Skeletal muscle tissue (tissue), 4 donors: ENCODE data around the gene UBC. TPM values are rescaled to one million over a fixed set of nuclear protein-coding genes. Genes with fewer than 3 reads are reported as not detected.
"Not testable (repeated sequence)": the region's sequence is repeated elsewhere in the genome, so short reads cannot be mapped to it uniquely, and the experiment has no call there.

ENCODE experiments used
- H3K27ac ChIP-seq: one replicate; pipeline ENCODE4 v1.7.0; 2013; ENCODE audit warnings: mild to moderate bottlenecking, low read depth, low read length, inconsistent platforms
- H3K27me3 ChIP-seq, 3 donors: one replicate each; pipeline ENCODE4 v1.7.0; 2013; ENCODE audit warnings: low read length in 3 of 3; ENCODE audit not compliant: control insufficient read depth in 3 of 3, insufficient read depth in 3 of 3
- H3K36me3 ChIP-seq, 3 donors: one replicate each; pipeline ENCODE4 v1.7.0; 2013; ENCODE audit warnings: low read length in 3 of 3; ENCODE audit not compliant: control insufficient read depth in 3 of 3, insufficient read depth in 3 of 3
- H3K4me1 ChIP-seq, 3 donors: one replicate each; pipeline ENCODE4 v1.7.0; 2013; ENCODE audit warnings: low read length in 3 of 3, mild to moderate bottlenecking in 3 of 3; ENCODE audit not compliant: control insufficient read depth in 3 of 3, insufficient read depth in 3 of 3
- H3K4me3 ChIP-seq, 3 donors: one replicate each; pipeline ENCODE4 v1.7.0; 2013; ENCODE audit warnings: low read length in 3 of 3
- H3K9ac ChIP-seq, 3 donors: one replicate each; pipeline ENCODE4 v1.7.0; 2013; ENCODE audit warnings: low read length in 3 of 3, mild to moderate bottlenecking in 3 of 3, moderate library complexity in 2 of 3, low read depth in 1 of 3
- H3K9me3 ChIP-seq, 3 donors: one replicate each; pipeline ENCODE4 v1.7.0; 2013; ENCODE audit warnings: low read length in 3 of 3; ENCODE audit not compliant: control insufficient read depth in 3 of 3
- total RNA-seq: library from RNA; depleted of rRNA; stranded (reverse); fragments of >200 nt; gene quantifications from one replicate; pipeline ENCODE4 v1.2.3, GENCODE V29; 2014
- donor health status: Osteomylitis.

UBC gene
- total RNA-seq, 1 donor from 2014 or later, result 1,198 TPM

GRCh38 chr12:124916374-124917134, 2.1 kb upstream of the UBC start:
- H3K27me3 ChIP-seq, result no peaks in the 10 kb centered on the region
- peak overlapping the region; percentile 89 to 99 (median 93) for H3K4me3 ChIP-seq
- H3K9ac ChIP-seq, result peak overlapping the region; percentile 98 to 100 (median 99)
- peak overlapping the region; percentile 100 for H3K27ac ChIP-seq
- peaks cover 12 to 17% (median 17%) of the 10 kb centered on the region in 3 donors for H3K36me3 ChIP-seq
- H3K4me1 ChIP-seq, result peaks cover 40 to 60% (median 48%) of the 10 kb centered on the region in 3 donors
- no peaks in the 10 kb centered on the region for H3K9me3 ChIP-seq

DNA sequence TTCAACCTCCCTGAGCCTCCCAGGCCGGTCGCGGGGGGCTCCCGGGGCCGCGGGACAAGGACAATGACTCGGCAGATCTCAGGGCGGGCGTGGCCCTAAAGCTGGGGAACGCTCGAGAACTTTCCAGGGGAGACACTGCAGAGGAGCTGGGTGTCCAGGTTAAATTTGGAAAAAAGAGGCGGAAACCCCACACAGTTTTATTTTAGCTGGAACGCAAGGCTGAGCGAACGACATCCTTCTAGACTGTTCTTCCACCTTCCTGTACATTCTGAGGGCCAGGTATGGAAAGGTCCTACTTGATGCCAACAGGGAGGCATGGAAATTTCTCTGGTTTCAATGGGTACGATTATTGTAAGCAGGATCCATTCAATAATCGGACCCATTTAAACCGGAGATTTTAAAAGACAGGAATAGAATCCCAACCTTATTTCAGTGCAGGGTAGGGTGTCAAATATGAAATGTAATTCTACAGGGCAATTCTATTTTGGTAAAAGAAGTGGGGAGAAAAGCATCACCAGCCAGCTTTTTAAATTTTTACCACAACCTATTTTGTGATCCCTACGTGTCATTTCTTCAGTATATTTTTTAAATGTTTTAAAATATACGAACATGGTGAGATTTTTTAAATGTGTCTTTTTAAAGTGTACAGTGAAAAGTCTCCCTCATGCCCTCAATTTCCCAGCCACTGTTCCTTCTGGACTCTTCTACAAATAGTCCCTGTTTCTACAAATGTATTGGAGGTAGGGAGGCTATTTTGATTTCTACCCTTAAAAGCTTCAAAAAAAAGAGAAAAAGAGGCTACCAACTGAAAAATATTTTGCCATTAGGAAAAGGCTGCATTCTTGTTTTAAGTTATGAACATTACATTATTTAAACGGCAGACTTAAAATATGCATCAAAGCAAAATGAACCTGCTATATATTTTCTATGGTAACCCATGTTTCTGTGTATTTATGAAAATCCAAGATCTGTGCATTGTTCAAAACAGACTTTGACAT, 1.1 kb upstream of the UBC start:
- Histone ChIP-seq H3K9ac (peak overlapping the region; percentile 98 to 100 (median 99)), H3K27me3 (no peaks in the 10 kb centered on the region), H3K9me3 (no peaks in the 10 kb centered on the region), H3K4me1 (peaks cover 44 to 61% (median 52%) of the 10 kb centered on the region in 3 donors), H3K4me3 (peak overlapping the region; percentile 89 to 99 (median 93)), H3K36me3 (peaks cover 22 to 23% (median 23%) of the 10 kb centered on the region in 3 donors), H3K27ac (peak overlapping the region; percentile 100)

- Histone ChIP-seq H3K9me3 (no peaks in the 10 kb centered on the region), H3K27ac (peak overlapping the region; percentile 100), H3K4me3 (peak overlapping the region; percentile 93 to 99 (median 98)), H3K9ac (peak overlapping the region; percentile 99 to 100 (median 100)), H3K27me3 (no peaks in the 10 kb centered on the region), H3K4me1 (peaks cover 44 to 54% (median 48%) of the 10 kb centered on the region in 3 donors), H3K36me3 (peaks cover 23% of the 10 kb centered on the region in 3 donors)
Measured at GRCh38 chr12:124913474-124914391, 717 bp downstream of the UBC start.

DNA sequence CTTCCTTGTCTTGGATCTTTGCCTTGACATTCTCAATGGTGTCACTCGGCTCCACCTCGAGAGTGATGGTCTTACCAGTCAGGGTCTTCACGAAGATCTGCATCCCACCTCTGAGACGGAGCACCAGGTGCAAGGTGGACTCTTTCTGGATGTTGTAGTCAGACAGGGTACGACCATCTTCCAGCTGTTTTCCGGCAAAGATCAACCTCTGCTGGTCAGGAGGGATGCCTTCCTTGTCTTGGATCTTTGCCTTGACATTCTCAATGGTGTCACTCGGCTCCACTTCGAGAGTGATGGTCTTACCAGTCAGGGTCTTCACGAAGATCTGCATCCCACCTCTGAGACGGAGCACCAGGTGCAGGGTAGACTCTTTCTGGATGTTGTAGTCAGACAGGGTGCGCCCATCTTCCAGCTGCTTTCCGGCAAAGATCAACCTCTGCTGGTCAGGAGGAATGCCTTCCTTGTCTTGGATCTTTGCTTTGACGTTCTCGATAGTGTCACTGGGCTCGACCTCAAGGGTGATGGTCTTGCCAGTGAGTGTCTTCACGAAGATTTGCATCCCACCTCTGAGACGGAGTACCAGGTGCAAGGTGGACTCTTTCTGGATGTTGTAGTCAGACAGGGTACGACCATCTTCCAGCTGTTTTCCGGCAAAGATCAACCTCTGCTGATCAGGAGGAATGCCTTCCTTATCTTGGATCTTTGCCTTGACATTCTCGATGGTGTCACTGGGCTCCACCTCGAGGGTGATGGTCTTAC, 1.7 kb downstream of the UBC start:
- Histone ChIP-seq H3K36me3 (peaks cover 23% of the 10 kb centered on the region in 3 donors), H3K9ac (peak overlapping the region in 1 of 3 donors; percentile 28), H3K4me1 (peaks cover 36 to 44% (median 38%) of the 10 kb centered on the region in 3 donors), H3K4me3 (peak overlapping the region; percentile 93 to 99 (median 98))
- H3K27me3 ChIP-seq, H3K9me3 ChIP-seq, H3K27ac ChIP-seq: not testable (repeated sequence)

DNA sequence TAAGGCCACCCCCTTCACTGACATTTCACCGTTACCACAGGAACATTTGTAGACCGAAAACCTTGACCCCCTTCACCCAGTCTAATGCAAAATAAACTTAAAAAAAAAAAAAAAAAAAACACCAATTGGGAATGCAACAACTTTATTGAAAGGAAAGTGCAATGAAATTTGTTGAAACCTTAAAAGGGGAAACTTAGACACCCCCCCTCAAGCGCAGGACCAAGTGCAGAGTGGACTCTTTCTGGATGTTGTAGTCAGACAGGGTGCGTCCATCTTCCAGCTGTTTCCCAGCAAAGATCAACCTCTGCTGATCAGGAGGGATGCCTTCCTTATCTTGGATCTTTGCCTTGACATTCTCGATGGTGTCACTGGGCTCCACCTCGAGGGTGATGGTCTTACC, 2.9 kb downstream of the UBC start:
- Histone ChIP-seq H3K4me3 (peak overlapping the region; percentile 59 to 71 (median 65)), H3K27ac (peak overlapping the region; percentile 10), H3K4me1 (peaks cover 27 to 38% (median 32%) of the 10 kb centered on the region in 3 donors), H3K9ac (peak overlapping the region; percentile 61 to 74 (median 66)), H3K36me3 (peaks cover 23% of the 10 kb centered on the region in 3 donors)
- not testable (repeated sequence) for H3K27me3 ChIP-seq, H3K9me3 ChIP-seq

GRCh38 chr12:124910561-124911478, 3.6 kb downstream of the UBC start:
- H3K27me3 ChIP-seq, result no peaks in the 10 kb centered on the region
- H3K4me1 ChIP-seq, result peaks cover 22 to 33% (median 32%) of the 10 kb centered on the region in 3 donors
- no peaks in the 10 kb centered on the region for H3K9me3 ChIP-seq
- H3K4me3 ChIP-seq, result peak overlapping the region; percentile 59 to 71 (median 65)
- H3K9ac ChIP-seq, result peak overlapping the region; percentile 61 to 74 (median 66)
- H3K27ac ChIP-seq, result peak overlapping the region; percentile 10
- peaks cover 23% of the 10 kb centered on the region in 3 donors for H3K36me3 ChIP-seq

- H3K36me3 ChIP-seq, result peaks cover 23% of the 10 kb centered on the region in 3 donors
- H3K27ac ChIP-seq, result peak overlapping the region; percentile 10
- H3K9ac ChIP-seq, result peak overlapping the region in 1 of 3 donors; percentile 74
- no peaks in the 10 kb centered on the region for H3K9me3 ChIP-seq
- no peaks in the 10 kb centered on the region for H3K27me3 ChIP-seq
- H3K4me1 ChIP-seq, result peaks cover 22 to 34% (median 27%) of the 10 kb centered on the region in 3 donors
- peak overlapping the region in 1 of 3 donors; percentile 71 for H3K4me3 ChIP-seq
Measured at GRCh38 chr12:124909831-124910560, 4.5 kb downstream of the UBC start.
